ENCODE results near the gene CLNK.

CLNK gene

GRCh38 chr4:10656420-10656819, 28.1 kb downstream of the CLNK start:
- Histone ChIP-seq H3K9me3 (replicated peaks in 1 of 11) (no peaks in the 10 kb centered on the region), H3K9ac (no peak overlapping the region), H3K36me3 (no peaks in the 10 kb centered on the region), H3K4me2 (no peak overlapping the region), H3K4me1 (no peaks in the 10 kb centered on the region), H4K20me1 (no peaks in the 10 kb centered on the region), H3K27me3 (no peaks in the 10 kb centered on the region), H3K27ac (no peak overlapping the region), H3K4me3 (no peak overlapping the region)
- TF ChIP-seq Cebpa-rat (IDR thresholded peaks at IDR 0.05), result no peak

- Histone ChIP-seq H3K9ac (no peak overlapping the region), H3K4me1 (no peaks in the 10 kb centered on the region), H3K4me2 (no peak overlapping the region)
Measured at GRCh38 chr4:10655968-10656367, 28.6 kb downstream of the CLNK start.

DNA sequence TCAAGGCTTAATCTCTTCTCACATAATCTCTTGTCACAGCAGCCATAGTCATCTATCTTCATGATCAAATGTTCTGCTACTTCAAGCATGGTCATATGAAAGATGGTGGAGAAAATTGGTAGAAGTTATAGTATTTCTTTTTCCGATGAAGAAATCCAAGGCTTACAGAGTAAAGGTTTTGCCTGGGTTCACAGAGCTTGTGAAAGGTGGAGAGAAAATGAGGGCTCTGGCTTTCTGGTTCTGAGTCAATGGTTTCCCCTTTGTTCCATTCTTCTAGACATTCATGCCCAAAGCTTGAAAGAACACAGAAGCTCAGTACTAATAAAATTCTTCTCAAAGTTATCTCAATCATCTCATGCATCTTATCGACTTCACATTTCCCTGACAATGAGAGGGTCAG, 36.1 kb downstream of the CLNK start:
- TF ChIP-seq Cebpa-rat (IDR thresholded peaks at IDR 0.05), result no peak
- Histone ChIP-seq H3K4me2 (no peak overlapping the region), H3K4me1 (no peaks in the 10 kb centered on the region), H3K4me3 (no peak overlapping the region), H3K9ac (no peak overlapping the region), H3K36me3 (no peaks in the 10 kb centered on the region), H3K9me3 (replicated peaks in 1 of 11) (no peaks in the 10 kb centered on the region), H3K27ac (no peak overlapping the region), H4K20me1 (no peaks in the 10 kb centered on the region), H3K27me3 (no peaks in the 10 kb centered on the region)

More at GRCh38 chr4:10655968-10656367, 28.6 kb downstream of the CLNK start:
- Histone ChIP-seq H3K36me3 (no peaks in the 10 kb centered on the region), H4K20me1 (no peaks in the 10 kb centered on the region), H3K27me3 (no peaks in the 10 kb centered on the region), H3K27ac (no peak overlapping the region), H3K9me3 (replicated peaks in 1 of 11) (no peaks in the 10 kb centered on the region), H3K4me3 (no peak overlapping the region)
- TF ChIP-seq Cebpa-rat (IDR thresholded peaks at IDR 0.05), result no peak

GRCh38 chr4:10647846-10648245, 36.7 kb downstream of the CLNK start:
- Histone ChIP-seq H3K4me3 (no peak overlapping the region), H3K9ac (no peak overlapping the region), H3K27me3 (no peaks in the 10 kb centered on the region), H3K36me3 (no peaks in the 10 kb centered on the region), H3K4me1 (no peaks in the 10 kb centered on the region), H3K9me3 (replicated peaks in 1 of 11) (no peaks in the 10 kb centered on the region), H3K27ac (no peak overlapping the region), H3K4me2 (no peak overlapping the region), H4K20me1 (no peaks in the 10 kb centered on the region)
- no peak for TF ChIP-seq Cebpa-rat (IDR thresholded peaks at IDR 0.05)

GRCh38 chr4:10643600-10644425, 40.8 kb downstream of the CLNK start:
- Histone ChIP-seq H3K4me3 (no peak overlapping the region), H4K20me1 (no peaks in the 10 kb centered on the region), H3K27ac (no peak overlapping the region), H3K4me1 (peaks cover 0 to 4% (median 0%) of the 10 kb centered on the region in 10 experiments; a peak in 1 of 20 replicates), H3K36me3 (no peaks in the 10 kb centered on the region), H3K9me3 (replicated peaks in 1 of 11) (peaks cover 0 to 16% (median 3%) of the 10 kb centered on the region in 11 experiments; a peak in 5 of 22 replicates), H3K4me2 (no peak overlapping the region), H3K9ac (no peak overlapping the region), H3K27me3 (no peaks in the 10 kb centered on the region)
- TF ChIP-seq Cebpa-rat (IDR thresholded peaks at IDR 0.05), result no peak

- H3K27ac ChIP-seq, result no peak overlapping the region
- no peak for TF ChIP-seq Cebpa-rat (IDR thresholded peaks at IDR 0.05)
Measured at GRCh38 chr4:10640561-10641201, 43.9 kb downstream of the CLNK start.

GRCh38 chr4:10639664-10640063, 44.9 kb downstream of the CLNK start:
- H3K27me3 ChIP-seq, result no peaks in the 10 kb centered on the region
- TF ChIP-seq Cebpa-rat (IDR thresholded peaks at IDR 0.05), result no peak
- H3K9ac ChIP-seq, result no peak overlapping the region
- peaks cover 0 to 4% (median 0%) of the 10 kb centered on the region in 10 experiments; a peak in 1 of 20 replicates for H3K4me1 ChIP-seq
- H3K9me3 ChIP-seq (replicated peaks in 1 of 11), result peaks cover 0 to 16% (median 3%) of the 10 kb centered on the region in 11 experiments; a peak in 5 of 22 replicates
- H4K20me1 ChIP-seq, result no peaks in the 10 kb centered on the region
- H3K36me3 ChIP-seq, result no peaks in the 10 kb centered on the region
- H3K27ac ChIP-seq, result no peak overlapping the region
- no peak overlapping the region for H3K4me2 ChIP-seq
- H3K4me3 ChIP-seq, result no peak overlapping the region

More at GRCh38 chr4:10640561-10641201, 43.9 kb downstream of the CLNK start:
- Histone ChIP-seq H3K27me3 (no peaks in the 10 kb centered on the region), H3K4me2 (no peak overlapping the region), H4K20me1 (no peaks in the 10 kb centered on the region), H3K4me3 (no peak overlapping the region), H3K9me3 (replicated peaks in 1 of 11) (peaks cover 0 to 16% (median 3%) of the 10 kb centered on the region in 11 experiments; a peak in 5 of 22 replicates), H3K4me1 (peaks cover 0 to 4% (median 0%) of the 10 kb centered on the region in 10 experiments; a peak in 1 of 20 replicates), H3K36me3 (no peaks in the 10 kb centered on the region), H3K9ac (no peak overlapping the region)

- Histone ChIP-seq H3K27me3 (no peaks in the 10 kb centered on the region), H3K4me3 (no peak overlapping the region), H3K4me2 (no peak overlapping the region), H3K4me1 (peaks cover 0 to 4% (median 0%) of the 10 kb centered on the region in 10 experiments; a peak in 1 of 20 replicates), H3K9me3 (replicated peaks in 1 of 11) (peaks cover 0 to 16% (median 3%) of the 10 kb centered on the region in 11 experiments; a peak in 5 of 22 replicates), H3K27ac (no peak overlapping the region), H4K20me1 (no peaks in the 10 kb centered on the region), H3K9ac (no peak overlapping the region), H3K36me3 (no peaks in the 10 kb centered on the region)
- no peak for TF ChIP-seq Cebpa-rat (IDR thresholded peaks at IDR 0.05)
Measured at GRCh38 chr4:10639100-10639499, 45.5 kb downstream of the CLNK start.

DNA sequence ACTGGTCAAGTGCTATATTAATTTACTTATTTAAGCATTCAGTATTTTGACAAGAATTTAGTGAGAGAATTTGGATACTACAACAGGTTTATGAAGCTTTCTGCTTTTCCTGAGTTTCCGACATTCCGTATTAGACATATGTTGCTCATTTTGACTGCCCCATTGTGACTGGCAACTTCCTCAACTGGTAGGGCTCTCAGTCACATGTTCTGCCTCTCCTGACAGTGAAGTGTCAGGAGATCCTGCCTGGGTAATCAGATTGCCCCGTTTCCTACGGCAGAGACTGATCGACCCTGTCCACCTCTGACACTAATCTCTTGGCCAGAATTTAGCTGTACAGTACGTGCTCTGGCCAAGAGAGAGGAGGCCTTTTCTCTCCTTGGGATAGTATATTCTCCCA, 49.5 kb downstream of the CLNK start:
- Histone ChIP-seq H3K36me3 (no peaks in the 10 kb centered on the region), H4K20me1 (no peaks in the 10 kb centered on the region), H3K27ac (no peak overlapping the region), H3K27me3 (no peaks in the 10 kb centered on the region), H3K9me3 (replicated peaks in 1 of 11) (no peaks in the 10 kb centered on the region), H3K4me1 (no peaks in the 10 kb centered on the region), H3K9ac (no peak overlapping the region), H3K4me2 (no peak overlapping the region), H3K4me3 (no peak overlapping the region)
- TF ChIP-seq Cebpa-rat (IDR thresholded peaks at IDR 0.05), result no peak

Data from BLaER1 treated with 17β-estradiol and CSF1 and Interleukin-3, amounts not matched to agents 10 nM and 100 nM (cell line).